TTC549 (cell line): Measurements from ENCODE around the gene CHD3.
A peak's percentile ranks its signal among the peaks of the same experiment; 100 is the strongest.

ENCODE experiments used
- FAIRE-seq: peaks from 2 replicates; lab custom pipeline; 2012; peaks lifted over from hg19 to GRCh38; lab: Jason Lieb, UNC

The CHD3 gene

DNA sequence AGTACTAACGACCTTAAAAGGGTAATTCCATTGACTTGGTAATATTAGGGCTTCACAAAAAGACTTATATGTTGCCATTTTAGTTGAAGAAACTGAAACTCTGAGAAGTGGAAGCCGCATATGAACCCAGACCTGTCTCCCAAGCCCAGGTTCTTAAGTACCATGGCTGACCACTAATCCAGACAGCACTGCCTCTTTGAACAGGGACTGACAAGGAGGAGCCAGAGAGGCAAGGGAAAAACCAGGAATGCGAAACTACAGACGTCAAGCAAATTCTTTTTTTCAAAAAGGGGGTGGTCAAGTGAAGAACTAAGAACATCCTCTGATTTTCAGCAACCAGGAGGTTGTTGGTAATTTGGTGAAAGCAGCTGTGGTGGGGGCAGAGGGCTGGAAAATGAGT lies 15.5 kb upstream of the CHD3 start:
- FAIRE-seq = no peak

DNA sequence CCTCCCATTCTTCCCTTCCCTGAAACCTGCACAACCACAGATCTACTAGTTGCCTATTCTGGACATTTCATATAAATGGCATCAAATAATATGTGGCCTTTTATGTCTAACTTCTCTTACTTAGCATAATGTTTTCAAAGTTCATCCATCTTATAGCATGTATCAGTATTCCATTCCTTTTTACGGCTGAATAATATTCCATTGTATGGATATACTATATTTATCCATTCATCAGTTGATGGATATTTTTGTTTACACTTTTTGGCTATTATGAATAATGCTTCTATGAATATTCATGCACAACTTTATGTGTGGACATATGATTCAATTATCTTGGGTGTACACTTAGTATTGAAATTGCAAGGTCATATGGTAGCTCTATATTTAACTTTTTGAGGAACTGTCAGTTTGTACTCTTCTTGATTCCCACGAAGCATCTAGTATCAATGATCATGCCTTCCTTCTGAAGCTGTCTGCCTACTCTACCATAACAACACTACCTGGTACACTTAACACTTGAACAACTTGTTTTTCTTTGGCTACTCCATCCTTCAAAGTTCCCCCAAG lies 12.7 kb upstream of the CHD3 start:
- no peak for FAIRE-seq

DNA sequence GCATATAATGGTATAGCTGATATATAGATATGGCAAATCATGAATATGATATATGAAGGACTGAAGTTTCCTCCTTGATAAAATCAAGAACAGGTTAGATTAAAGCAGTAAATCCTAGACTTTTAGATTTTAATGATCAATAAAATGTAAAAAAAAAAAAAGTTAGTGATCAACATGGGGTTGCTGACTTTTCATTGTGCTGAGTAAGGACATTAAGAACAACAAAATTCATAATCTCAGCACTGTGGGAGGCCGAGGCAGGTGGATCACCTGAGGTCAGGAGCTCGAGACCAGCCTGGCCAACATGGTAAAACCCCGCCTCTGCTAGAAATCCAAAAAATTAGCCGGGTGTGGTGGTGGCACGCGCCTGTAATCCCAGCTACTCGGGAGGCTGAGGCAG lies 10.4 kb upstream of the CHD3 start:
- no peak for FAIRE-seq

DNA sequence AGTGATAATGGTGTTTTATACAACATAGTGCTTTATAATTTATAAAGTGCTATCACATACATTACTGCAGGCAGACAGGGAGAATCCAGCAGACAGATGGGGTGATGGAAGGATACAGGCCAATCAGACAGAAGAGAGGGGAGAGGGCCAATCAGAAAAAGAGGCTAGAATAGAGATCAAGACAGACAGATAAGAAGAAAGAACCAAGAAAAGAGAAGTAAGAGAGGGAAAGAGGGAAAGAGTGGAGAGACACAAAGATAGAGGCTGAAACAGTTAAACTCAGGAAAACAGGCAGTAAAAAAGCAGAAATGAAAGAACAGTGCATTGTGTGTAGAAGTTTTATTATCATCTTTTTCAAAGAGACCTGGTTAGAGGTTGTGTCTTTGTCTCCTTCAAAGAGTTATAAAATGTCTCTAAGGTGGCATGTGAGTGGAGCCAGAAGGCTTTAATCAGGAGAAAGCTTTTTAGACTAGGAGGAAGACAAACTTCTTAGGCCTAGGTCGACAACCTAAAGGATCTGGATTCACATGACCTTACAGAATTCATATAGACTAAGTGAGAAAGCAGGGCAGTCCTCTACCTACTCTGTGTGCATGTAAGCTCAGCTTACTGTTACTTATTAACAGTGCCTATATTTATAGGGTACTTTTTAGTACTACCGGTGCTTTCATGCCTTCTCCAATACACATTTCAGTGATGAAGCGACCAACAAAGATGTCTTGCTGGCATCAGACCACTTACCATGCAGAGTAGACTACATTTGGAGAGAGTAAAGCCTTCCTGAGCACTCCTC lies 8.3 kb upstream of the CHD3 start:
- FAIRE-seq = no peak

DNA sequence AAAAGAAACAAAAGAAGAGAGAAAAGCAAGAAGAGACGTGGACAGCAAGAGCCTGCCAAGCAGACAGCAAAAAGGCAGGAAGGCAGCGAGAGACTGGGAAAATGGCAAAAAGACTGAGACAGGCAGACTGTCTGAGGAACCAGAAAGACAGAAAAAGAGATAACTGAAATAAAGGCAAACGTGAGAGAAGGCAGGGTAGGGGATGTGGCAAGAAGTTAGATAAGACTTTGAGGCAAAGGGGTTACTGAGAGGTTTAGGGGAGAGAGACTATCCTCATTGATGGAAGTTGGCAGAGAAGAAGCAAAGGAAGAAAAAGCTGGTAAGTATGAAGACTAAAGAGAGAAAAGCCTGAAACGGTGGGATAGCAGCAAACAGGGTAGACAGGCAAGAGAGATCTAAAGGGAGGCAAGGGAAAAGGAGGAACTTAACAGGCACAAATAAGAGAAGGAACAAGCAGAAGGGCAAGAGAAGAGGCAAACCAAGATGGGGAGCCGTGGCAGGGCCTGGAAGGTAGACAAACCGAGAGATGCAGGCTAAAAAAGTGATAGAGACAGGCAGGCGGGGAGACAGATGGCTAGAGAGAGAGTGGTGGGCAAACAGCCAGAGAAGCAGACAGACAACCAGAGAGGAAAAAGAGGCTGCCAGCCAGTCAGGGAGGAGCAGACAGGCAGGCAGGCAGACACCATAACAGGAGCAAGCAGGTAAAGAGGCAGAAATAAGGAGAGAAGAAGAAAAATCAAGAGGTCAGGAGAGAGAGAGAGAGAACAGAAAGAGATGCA lies 7.1 kb upstream of the CHD3 start:
- FAIRE-seq = no peak

DNA sequence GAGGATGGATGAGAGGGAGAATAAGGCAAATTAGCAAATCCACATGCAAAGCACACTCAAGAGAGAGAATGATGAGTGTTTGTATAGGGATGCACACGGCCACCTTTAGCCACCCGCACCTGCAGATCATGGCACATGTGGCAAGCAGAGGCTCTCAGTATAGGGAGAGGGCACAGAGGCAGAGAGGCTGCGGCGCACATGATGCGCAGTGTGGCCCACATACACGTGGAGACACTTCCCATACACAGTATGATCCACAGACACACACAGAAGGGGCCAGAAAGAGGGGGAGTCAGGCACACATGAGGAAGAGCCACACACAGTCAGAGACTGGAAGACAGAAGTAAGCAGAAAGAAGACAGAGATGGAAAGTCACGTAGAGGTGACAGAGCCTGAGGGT lies 6.5 kb upstream of the CHD3 start:
- no peak for FAIRE-seq

DNA sequence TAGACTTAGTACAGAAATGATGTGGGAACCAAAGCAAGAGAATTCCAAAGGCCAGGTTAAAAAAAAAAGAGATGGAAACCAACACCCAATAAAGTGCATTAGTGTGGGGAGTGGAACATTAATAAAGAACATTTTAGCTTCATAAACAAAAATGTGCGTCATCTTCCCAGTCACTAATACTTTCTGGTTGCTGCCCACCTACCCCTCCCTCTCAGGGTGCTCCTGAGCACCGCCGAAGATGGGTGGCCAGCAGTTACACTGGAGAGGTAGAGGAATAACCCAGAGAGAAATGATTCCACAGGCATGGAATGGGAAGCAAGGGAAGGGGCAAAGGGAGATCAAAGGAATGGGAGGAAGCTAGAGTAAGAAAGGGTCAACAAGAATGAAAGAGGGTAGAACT lies 6.0 kb upstream of the CHD3 start:
- no peak for FAIRE-seq

DNA sequence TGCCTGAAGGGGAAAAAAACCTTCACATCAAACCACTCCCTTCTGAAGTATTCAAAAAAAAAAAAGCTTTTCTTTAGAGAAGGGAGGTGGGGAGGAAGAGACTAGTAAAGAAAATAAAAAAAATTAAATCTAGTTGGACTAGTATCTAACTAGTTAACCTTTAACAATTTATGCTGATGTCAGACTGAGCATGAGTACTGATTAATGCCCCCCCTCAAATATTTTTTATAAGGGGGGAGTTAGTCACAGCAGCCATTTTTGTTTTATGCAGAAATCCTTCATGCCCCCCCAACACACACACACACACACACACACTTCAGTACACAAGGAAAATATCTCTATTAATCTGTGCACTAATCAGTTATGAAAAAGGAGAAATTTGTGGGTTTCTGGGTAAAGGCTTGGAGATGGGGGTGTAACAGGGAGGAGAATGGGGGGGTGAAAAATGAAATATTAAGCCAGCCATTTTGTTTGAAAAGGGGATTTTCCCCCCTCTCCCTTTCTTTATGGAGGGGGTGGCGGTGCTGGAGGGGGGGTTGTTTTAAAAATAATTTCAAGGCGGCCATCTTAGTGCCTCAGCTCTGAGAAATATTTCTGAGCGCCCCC lies 4.7 kb upstream of the CHD3 start:
- peak; percentile 17 for FAIRE-seq

DNA sequence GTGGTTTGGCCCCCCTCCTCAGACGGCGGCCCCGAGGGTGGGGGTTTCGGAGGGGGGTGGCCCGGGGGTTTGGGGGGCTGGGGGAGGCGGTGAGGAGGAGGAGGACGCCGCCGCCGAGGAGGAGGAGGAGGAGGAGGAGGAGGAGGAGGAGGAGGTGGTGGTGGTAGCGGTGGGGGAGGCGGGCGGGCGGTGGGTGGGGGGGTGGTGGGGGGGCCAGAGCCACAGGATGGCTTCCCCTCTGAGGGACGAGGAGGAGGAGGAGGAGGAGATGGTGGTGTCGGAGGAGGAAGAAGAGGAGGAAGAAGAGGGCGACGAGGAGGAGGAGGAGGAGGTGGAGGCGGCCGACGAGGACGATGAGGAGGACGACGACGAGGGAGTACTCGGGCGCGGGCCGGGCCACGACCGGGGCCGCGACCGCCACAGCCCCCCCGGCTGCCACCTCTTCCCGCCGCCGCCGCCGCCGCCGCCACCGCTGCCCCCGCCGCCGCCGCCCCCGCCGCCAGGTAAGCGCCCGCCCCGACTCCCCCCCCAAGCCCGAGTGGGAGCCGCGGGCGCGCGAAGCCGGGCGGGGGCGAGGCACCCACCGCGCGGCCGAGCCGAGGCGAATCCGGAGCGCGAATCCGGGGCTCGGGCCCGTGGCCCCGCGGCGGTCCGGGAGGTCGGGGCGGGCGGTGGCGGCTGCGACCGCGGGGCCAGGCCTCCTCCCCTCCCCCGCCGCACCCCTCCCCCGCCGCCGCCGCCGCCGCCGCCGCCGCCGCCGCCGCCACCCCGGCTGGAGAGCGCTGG lies 3.8 kb upstream of the CHD3 start:
- FAIRE-seq = no peak

DNA sequence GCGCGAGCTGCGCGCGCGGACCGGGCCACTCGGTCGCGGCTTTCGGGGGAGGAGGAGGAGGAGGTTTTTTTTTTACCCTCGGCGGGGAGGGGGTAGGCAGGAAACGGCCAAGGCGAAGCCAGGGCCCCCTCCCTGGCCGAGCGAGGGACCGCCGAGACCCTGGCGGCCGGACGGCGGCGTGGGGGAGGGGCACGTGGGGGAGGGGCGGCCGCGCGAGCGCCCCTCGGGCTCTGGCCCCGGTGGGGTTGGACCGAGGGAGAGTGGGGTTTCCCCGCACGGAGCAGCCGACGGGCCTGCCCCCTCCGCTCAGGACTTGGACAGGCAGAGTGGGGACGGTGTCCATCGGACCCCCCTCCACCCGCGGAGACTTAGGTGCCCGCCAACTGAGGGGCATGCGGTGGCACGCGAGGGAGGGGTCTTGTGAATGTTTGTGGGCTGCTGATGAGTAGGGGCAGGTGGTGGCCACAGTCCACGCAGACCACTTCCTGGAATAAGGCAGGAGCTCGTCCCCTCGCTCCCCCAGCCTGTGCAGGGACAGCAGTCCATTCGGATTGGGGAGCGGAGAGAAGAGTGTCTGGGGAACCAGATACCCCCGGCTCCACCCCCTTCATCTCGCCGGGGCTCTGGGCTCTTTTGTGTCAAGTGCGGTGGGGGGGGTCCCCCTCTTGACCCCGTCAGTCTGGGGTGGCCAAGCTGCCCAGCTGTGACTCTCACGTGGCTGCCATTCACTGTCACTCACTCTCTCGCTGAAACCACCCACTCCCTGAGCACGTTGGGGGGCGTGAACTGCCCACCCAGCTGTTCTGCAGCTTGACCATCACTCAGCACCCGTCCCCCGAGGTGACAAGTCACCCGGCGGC lies 3.0 kb upstream of the CHD3 start:
- no peak for FAIRE-seq

DNA sequence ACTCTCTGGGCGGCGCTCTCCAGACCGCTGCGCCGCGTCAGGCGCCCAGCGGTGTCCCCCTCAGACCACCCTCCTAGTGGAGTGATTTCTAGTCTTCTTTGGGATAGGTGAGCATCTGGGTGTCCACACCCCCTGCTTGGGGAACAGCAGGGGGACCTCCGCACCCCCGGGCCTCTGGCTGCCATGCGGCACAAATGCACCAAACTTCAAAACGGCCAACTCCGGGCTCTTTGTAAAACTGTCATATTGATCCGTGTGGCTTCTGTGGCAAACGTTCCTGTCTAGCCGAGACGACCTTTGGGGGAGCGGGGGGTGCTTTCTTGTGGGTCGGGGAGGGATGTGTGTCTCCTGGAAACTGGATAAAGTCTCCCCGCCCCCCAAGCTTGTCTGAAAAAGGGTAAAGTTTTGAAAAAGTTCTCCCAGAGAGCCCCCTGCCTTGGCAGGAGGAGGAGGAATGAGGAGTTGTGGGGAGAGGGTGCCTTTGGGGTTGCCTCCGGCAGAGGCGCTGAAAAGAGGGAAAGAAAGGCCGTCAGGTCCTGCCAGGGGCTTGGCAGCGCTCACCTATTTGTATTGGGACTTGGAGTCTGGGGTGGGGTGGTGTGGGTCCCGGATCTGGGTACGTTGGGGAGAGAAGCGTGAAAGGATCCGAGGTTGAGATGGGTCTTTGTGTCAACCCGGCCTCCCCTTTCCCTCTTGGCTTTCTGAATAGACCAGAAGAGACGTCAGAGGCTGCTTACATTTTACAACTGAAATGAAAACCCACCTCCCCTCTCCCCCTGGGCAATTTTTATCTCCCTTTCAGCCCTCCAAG lies 2.2 kb upstream of the CHD3 start:
- FAIRE-seq = no peak

DNA sequence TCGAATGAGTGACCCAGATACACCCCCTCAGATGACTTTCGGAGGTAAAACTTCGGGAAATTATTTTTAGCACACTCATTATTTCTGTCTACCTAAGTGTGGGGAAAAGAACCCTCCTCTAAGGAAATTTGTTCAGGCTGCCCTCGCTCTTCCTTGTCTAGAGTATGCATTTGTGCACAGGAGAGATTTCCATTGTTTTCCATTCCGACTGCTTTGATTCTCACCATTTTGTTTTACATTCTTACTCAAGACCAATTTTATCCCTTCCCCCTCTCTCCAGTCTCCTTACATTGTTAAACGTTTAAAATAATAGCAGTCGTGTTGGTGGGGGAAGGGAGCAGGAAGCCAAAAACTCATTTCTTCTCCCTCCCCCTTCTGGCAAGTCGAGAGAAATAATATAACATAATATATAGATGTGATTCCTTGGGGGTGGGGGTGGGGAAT lies 1.5 kb upstream of the CHD3 start:
- no peak for FAIRE-seq

DNA sequence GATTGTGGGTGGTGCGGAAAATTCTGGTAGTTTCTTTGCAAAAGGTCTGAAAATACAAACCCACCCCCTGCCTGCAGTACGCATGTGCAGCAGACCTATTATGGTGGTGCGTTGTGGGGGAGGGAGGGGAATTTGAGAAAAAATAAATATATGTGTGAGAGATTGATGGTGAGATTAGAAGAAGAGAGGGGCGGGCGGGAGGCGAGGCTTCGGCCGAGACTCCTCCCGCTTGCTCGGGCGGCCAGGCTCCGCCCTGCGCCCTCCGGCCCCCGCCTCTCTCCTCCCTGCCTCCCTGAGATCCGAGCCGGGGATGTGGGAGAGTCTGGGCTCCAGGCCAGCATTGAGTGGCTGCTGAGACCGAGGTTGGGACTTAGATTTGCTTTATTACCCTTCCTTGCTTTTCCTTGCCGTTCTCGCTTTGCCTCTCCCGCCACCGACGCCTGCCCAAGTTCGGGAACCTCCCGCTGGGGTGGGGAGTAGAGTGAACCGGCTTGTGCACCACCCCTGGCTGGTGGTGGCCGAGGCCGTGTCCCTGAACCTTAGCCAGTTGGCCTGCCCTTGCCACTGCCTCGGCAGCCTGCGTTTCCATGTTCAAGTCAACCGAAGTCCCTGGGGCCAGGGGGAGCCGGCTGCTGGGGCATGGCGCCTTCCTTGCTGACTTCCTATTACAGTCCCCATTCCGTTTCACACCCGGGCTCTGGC lies 956 bp upstream of the CHD3 start:
- peak; percentile 95 for FAIRE-seq

DNA sequence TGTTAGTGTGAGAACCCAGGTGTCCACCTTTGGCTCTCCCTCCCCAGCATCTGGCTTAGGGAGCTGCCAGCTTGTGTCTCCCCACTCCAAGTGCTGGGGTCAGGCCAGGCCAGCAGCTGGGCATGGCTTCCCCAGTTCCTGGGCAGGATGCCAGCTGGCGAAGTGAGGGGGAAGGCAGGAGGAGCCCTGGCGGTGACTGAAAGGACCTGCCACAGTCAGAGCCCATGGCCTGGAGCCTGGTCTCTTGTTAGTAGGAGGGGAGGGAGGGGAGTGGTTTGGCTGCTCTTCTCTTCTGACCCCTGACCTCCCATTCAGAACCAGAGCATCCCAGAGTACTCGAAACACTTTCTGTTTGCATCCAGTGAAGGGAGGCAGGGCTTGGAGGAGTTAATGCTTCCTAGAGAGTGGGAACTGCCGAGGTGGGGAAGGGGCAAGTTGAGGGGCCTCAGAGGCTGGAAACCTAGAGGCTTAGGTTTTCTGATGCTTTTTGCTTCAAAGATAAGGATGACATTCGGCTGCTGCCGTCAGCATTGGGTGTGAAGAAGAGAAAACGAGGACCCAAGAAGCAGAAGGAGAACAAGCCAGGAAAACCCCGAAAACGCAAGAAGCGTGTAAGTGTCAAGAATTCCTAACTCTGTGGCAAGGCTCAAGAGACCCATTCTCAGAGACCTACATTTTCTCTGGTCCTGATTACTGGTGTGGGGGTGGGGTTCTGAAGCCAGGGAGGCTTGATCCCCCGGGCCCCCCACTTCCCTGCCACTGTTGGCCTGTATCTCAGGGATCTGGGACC lies 772 bp downstream of the CHD3 start:
- no peak for FAIRE-seq

DNA sequence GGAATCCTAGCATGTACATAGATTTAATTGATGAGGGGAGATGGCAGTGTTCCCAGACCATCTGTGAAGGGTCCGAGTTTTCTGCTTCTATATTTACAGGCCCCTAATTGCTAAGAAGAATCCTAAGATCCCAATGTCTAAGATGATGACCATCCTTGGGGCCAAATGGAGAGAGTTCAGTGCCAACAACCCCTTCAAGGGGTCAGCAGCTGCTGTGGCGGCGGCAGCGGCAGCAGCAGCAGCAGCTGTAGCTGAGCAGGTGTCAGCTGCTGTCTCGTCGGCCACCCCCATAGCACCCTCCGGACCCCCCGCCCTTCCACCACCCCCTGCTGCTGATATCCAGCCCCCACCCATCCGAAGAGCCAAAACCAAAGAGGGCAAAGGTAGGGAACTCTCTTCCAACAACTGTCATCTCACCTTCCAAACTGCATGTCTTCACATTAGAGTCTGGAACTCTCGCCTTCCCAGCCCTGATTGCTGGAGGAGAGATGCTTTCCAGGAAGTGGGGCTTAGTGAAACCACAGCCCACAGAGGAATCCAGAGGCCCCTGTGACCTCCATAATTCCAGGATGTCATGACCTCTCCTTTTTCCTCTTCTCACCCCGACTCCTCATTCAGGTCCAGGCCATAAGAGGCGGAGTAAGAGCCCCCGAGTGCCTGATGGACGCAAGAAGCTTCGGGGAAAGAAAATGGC lies 4.7 kb downstream of the CHD3 start:
- no peak for FAIRE-seq

DNA sequence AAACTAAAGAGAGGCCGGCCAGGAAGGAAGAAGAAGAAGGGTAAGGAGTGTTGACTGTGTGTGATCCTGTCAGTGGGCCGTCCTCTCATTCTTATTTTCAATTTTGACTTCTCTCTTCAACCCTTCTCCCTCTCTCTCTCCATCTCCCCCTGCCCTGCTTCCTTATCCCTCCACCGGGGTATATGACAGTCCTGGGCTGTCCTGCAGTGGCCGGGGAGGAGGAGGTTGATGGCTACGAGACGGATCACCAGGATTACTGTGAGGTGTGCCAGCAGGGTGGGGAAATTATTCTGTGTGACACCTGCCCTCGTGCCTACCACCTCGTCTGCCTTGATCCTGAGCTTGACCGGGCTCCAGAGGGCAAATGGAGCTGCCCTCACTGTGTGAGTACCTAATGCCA lies 5.6 kb downstream of the CHD3 start:
- no peak for FAIRE-seq

DNA sequence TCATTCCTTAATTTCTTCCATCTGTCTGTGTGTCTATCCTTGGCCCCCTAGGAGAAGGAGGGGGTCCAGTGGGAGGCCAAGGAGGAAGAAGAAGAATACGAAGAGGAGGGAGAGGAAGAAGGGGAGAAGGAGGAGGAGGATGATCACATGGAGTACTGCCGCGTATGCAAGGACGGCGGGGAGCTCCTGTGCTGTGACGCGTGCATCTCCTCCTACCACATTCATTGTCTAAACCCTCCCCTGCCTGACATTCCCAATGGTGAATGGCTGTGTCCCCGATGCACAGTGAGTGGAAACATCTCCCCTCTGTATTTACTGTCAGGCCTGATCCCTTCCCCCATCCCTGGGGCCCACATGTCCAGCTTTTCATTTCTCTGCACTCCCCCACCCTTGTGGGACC lies 6.3 kb downstream of the CHD3 start:
- FAIRE-seq = no peak

DNA sequence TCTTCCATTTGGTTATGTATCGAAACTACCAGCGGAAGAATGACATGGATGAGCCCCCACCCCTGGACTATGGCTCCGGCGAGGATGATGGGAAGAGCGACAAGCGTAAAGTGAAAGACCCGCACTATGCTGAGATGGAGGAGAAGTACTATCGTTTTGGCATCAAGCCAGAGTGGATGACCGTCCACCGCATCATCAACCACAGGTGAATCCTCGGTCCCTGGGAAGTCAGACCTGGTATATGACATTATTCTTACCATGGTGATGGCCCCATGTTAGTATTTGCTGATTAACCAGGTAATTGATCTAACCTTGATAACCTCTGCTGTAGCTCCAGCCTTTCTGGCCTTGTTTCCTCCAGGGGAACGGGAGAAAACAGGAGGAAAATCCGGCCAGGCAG lies 8.5 kb downstream of the CHD3 start:
- no peak for FAIRE-seq
